Neural progenitor cell (in vitro differentiated cells): ENCODE measurements around the gene TRPT1.

Source experiments
- CTCF ChIP-seq: fragments of 200-600 bp; sonication (generic); IDR thresholded peaks from 2 replicates; pipeline ENCODE4 v1.5.1; 2017; ENCODE audit warnings: antibody characterized with exemption, mild to moderate bottlenecking
- EZH2 ChIP-seq: fragments of 200-600 bp; sonication (generic); IDR thresholded peaks from 2 replicates; pipeline ENCODE4 v1.6.1; 2017; ENCODE audit warnings: antibody characterized with exemption, mild to moderate bottlenecking, moderate library complexity
- EZH2phosphoT487 ChIP-seq: fragments of 200-600 bp; sonication (generic); IDR thresholded peaks from 2 replicates; pipeline ENCODE4 v1.6.1; 2017; ENCODE audit warnings: antibody characterized with exemption

DNA sequence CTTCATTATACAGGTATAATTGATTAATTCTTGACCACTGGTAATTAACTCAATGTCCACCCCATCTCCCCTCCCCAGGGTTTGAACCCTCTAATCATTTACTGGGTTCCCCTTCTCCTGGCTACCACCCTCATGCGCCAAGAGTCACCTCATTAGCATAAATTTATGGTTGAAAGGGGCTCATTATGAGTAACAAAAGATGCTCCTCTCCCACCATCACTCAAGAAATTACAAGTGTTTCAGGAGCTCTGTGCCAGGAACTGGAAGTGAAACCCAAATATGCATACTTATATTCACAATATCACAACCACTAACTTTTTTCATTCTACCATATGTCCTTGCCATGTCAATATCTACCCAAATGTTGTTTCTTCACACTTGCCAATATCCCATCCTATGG lies 47.8 kb downstream of the TRPT1 start:
- TF ChIP-seq EZH2 (no peak), CTCF (no peak), EZH2phosphoT487 (no peak)
